WI38 (cell line): Measurements from ENCODE around the gene FTSJ1.
"Not testable (repeated sequence)": the region's sequence is repeated elsewhere in the genome, so short reads cannot be mapped to it uniquely, and the experiment has no call there.

Experiments used
- H3K4me3 ChIP-seq: 2 replicates; pipeline ENCODE4 v1.5.1; 2011; ENCODE audit warnings: low read depth, mild to moderate bottlenecking, control low read depth, low read length
- CTCF ChIP-seq: IDR thresholded peaks from 2 replicates; pipeline ENCODE4 v1.5.1; 2012; ENCODE audit warnings: low read depth, mild to moderate bottlenecking, control low read depth, low read length

FTSJ1 gene

GRCh38 chrX:48475774-48476577 lies at the start of gene FTSJ1:
TSS of gene FTSJ1 (plus strand) at chrX:48476199. CDS start at chrX:48478048, 1,849 bp downstream.
- peak within 1 kb of the TSS; percentile 76 for H3K4me3 ChIP-seq
- no peak for TF ChIP-seq CTCF

GRCh38 chrX:48427027-48427716 lies 48.8 kb upstream of the FTSJ1 start:
- not testable (repeated sequence) for H3K4me3 ChIP-seq

GRCh38 chrX:48429606-48430005 lies 46.4 kb upstream of the FTSJ1 start:
- not testable (repeated sequence) for H3K4me3 ChIP-seq

- H3K4me3 ChIP-seq = not testable (repeated sequence)
These were observed 45.8 kb upstream of the FTSJ1 start for GRCh38 chrX:48430166-48430565.

- not testable (repeated sequence) for H3K4me3 ChIP-seq
These were observed 42.3 kb upstream of the FTSJ1 start for GRCh38 chrX:48433713-48434112.

- H3K4me3 ChIP-seq = not testable (repeated sequence)
These were observed 28.8 kb upstream of the FTSJ1 start for GRCh38 chrX:48447201-48447600.

- TF ChIP-seq CTCF = no peak
- H3K4me3 ChIP-seq = no peak overlapping the region
These were observed 25.9 kb upstream of the FTSJ1 start for GRCh38 chrX:48450076-48450475.

GRCh38 chrX:48451708-48452107 lies 24.3 kb upstream of the FTSJ1 start:
- no peak for TF ChIP-seq CTCF
- H3K4me3 ChIP-seq = no peak overlapping the region

GRCh38 chrX:48456628-48457331 lies 19.2 kb upstream of the FTSJ1 start:
- TF ChIP-seq CTCF = no peak
- no peak overlapping the region for H3K4me3 ChIP-seq

GRCh38 chrX:48458711-48459110 lies 17.3 kb upstream of the FTSJ1 start:
- H3K4me3 ChIP-seq = no peak overlapping the region
- TF ChIP-seq CTCF = no peak
